ENCODE measurements around the gene VARS2. TPM values are rescaled to one million over a fixed set of nuclear protein-coding genes. Genes with fewer than 3 reads are reported as not detected.

VARS2 gene
- total and polyA plus RNA-seq, 3 donors from 2014 or later: 31.4 to 45.5 (median 36.5) TPM

DNA sequence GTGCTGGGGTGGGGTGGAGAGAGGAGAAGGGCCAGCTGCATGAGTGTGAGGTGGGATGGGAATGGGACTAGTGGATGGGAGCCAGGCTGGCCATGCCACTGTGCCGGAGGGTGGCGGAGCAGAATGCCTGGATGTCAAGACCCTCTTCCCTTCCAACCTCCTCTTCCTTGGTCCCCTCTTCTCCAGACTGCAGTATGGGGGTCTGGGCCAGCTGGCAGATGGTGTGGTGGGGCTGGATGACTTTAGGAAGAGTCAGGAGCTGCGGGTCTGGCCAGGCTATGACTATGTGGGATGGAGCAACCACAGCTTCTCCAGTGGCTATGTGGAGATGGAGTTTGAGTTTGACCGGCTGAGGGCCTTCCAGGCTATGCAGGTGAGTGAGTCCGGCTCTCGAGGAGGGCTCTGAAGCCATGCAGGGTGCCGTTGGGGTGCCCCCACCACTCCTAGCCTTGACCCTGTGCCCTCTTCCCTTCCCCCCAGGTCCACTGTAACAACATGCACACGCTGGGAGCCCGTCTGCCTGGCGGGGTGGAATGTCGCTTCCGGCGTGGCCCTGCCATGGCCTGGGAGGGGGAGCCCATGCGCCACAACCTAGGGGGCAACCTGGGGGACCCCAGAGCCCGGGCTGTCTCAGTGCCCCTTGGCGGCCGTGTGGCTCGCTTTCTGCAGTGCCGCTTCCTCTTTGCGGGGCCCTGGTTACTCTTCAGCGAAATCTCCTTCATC, 22.1 kb upstream of the VARS2 start:
- H3K9me3 ChIP-seq: no peaks in the 10 kb centered on the region
- H3K4me3 ChIP-seq: no peak overlapping the region
- intact Hi-C loops (cut with DNase I; ENCODE audit: low total_unique reads): no loop called here
- H3K27me3 ChIP-seq: no peaks in the 10 kb centered on the region
- H3K36me3 ChIP-seq (ENCODE audit: low read depth, missing control alignments): no peaks in the 10 kb centered on the region
- no peak overlapping the region for H3K27ac ChIP-seq
- 82 to 90% methylated on average over 11 to 21 of the region's 21 CpGs for WGBS, 2 donors
- TF ChIP-seq CTCF (IDR thresholded peaks at IDR 0.05) (no peak), POLR2A (IDR thresholded peaks at IDR 0.05) (no peak)
- peaks cover under 1% of the 10 kb centered on the region for H3K4me1 ChIP-seq
- DNase-seq: no peak

DNA sequence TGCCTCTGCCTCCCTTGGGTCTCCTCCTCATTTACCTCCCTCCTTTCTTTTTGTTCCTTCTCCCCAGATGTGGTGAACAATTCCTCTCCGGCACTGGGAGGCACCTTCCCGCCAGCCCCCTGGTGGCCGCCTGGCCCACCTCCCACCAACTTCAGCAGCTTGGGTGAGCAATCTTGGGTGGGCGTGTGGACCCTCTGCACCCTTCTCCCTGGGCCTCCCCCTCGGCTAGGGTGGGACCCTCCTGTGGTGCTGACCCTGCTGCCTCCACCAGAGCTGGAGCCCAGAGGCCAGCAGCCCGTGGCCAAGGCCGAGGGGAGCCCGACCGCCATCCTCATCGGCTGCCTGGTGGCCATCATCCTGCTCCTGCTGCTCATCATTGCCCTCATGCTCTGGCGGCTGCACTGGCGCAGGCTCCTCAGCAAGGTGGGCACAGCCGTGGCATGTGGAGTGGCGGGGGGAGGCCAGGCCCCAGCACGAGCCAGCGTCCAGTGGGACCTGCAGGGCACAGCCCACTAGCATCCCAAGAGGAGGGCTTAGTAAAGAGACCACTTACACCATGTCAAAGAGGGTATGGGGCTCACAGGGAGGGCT, 20.9 kb upstream of the VARS2 start:
- intact Hi-C loops (cut with DNase I; ENCODE audit: low total_unique reads): no loop called here
- H3K4me1 ChIP-seq: no peaks in the 10 kb centered on the region
- H3K27me3 ChIP-seq: no peaks in the 10 kb centered on the region
- H3K27ac ChIP-seq: no peak overlapping the region
- WGBS, 2 donors: 89% methylated on average over 4 to 11 of the region's 16 CpGs
- no peak for DNase-seq
- H3K36me3 ChIP-seq (ENCODE audit: low read depth, missing control alignments): no peaks in the 10 kb centered on the region
- H3K9me3 ChIP-seq: no peaks in the 10 kb centered on the region
- TF ChIP-seq POLR2A (IDR thresholded peaks at IDR 0.05) (no peak), CTCF (IDR thresholded peaks at IDR 0.05) (no peak)
- no peak overlapping the region for H3K4me3 ChIP-seq

- Histone ChIP-seq H3K4me1 (no peaks in the 10 kb centered on the region), H3K4me3 (no peak overlapping the region), H3K9me3 (no peaks in the 10 kb centered on the region), H3K36me3 (ENCODE audit: low read depth, missing control alignments) (no peaks in the 10 kb centered on the region), H3K27me3 (no peaks in the 10 kb centered on the region), H3K27ac (no peak overlapping the region)
- TF ChIP-seq POLR2A (IDR thresholded peaks at IDR 0.05) (no peak), CTCF (IDR thresholded peaks at IDR 0.05) (no peak)
- intact Hi-C loops (cut with DNase I; ENCODE audit: low total_unique reads): no loop called here
- DNase-seq: no peak
- 91 to 96% methylated on average over 8 of the region's 8 CpGs for WGBS, 2 donors
These were observed 20.4 kb upstream of the VARS2 start for GRCh38 chr6:30893666-30894065.

DNA sequence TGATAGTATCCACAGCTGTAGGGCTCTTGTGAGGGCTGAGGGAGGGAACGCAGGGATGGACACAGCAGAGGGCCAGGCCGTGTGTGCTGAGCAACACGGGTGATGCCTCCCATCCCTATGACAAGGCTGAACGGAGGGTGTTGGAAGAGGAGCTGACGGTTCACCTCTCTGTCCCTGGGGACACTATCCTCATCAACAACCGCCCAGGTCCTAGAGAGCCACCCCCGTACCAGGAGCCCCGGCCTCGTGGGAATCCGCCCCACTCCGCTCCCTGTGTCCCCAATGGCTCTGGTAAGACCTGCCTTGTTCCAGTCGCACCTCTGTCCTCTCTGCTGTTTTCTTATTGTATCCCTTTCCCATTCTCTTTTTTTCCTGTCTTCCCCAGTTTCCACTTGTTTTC, 19.7 kb upstream of the VARS2 start:
- no peak for DNase-seq
- TF ChIP-seq POLR2A (IDR thresholded peaks at IDR 0.05) (no peak), CTCF (IDR thresholded peaks at IDR 0.05) (no peak)
- Histone ChIP-seq H3K4me1 (no peaks in the 10 kb centered on the region), H3K36me3 (ENCODE audit: low read depth, missing control alignments) (no peaks in the 10 kb centered on the region), H3K27me3 (no peaks in the 10 kb centered on the region), H3K9me3 (no peaks in the 10 kb centered on the region), H3K4me3 (no peak overlapping the region), H3K27ac (no peak overlapping the region)
- intact Hi-C loops (cut with DNase I; ENCODE audit: low total_unique reads): no loop called here
- 90 to 94% methylated on average over 12 of the region's 12 CpGs for WGBS, 2 donors

GRCh38 chr6:30894935-30895334, 19.1 kb upstream of the VARS2 start:
- TF ChIP-seq POLR2A (IDR thresholded peaks at IDR 0.05) (no peak), CTCF (IDR thresholded peaks at IDR 0.05) (no peak)
- H3K36me3 ChIP-seq (ENCODE audit: low read depth, missing control alignments): no peaks in the 10 kb centered on the region
- no peaks in the 10 kb centered on the region for H3K27me3 ChIP-seq
- intact Hi-C loops (cut with DNase I; ENCODE audit: low total_unique reads): no loop called here
- no peaks in the 10 kb centered on the region for H3K4me1 ChIP-seq
- no peak overlapping the region for H3K4me3 ChIP-seq
- no peaks in the 10 kb centered on the region for H3K9me3 ChIP-seq
- H3K27ac ChIP-seq: no peak overlapping the region
- DNase-seq: no peak
- 91 to 95% methylated on average over 3 of the region's 3 CpGs for WGBS, 2 donors
